H1 (cell line): Measurements from ENCODE around the gene CDT1.

Experiments used
- BACH1 ChIP-seq: IDR thresholded peaks from 2 replicates; pipeline ENCODE4 v1.6.1; 2012; ENCODE audit warnings: low read length, improper control_type of control experiment
- CBX8 ChIP-seq: fragments of 300-800, 300-1000 bp; sonication (generic); IDR thresholded peaks from 2 replicates; pipeline ENCODE4 v1.7.1; 2016; ENCODE audit warnings: low read depth, low read length, borderline replicate concordance
- CHD2 ChIP-seq: IDR thresholded peaks from 2 replicates; pipeline ENCODE4 v1.6.1; 2012; ENCODE audit warnings: low read length, improper control_type of control experiment
- CTBP2 ChIP-seq: IDR thresholded peaks from 2 replicates; pipeline ENCODE4 v1.7.0; 2011; ENCODE audit warnings: borderline replicate concordance, mild to moderate bottlenecking, moderate library complexity, mixed read lengths, low read length; ENCODE audit not compliant: insufficient read depth, insufficient read length
- CTCF ChIP-seq, 3 experiments: IDR thresholded peaks; 1 replicate in 2 of 3; 2 replicates in 1 of 3; pipeline versions ENCODE4 v1.5.1 to v1.6.1; 2011; ENCODE audit warnings: low read length in 3 of 3, mild to moderate bottlenecking in 3 of 3, inconsistent platforms in 2 of 3, low read depth in 1 of 3, moderate library complexity in 1 of 3; ENCODE audit not compliant: insufficient read depth in 1 of 3; ENCODE audit errors: control extremely low read depth in 1 of 3
- EGR1 ChIP-seq: IDR thresholded peaks from 2 replicates; pipeline ENCODE4 v1.6.1; 2011; ENCODE audit warnings: low read depth, low read length, borderline replicate concordance
- MAFK ChIP-seq: IDR thresholded peaks from 2 replicates; pipeline ENCODE4 v1.6.1; 2012; ENCODE audit warnings: low read depth, mild to moderate bottlenecking, improper control_type of control experiment, low read length
- NRF1 ChIP-seq: IDR thresholded peaks from 2 replicates; pipeline ENCODE4 v1.6.1; 2011; ENCODE audit warnings: mild to moderate bottlenecking, low read depth, low read length, improper control_type of control experiment
- POLR2A ChIP-seq, 2 experiments: IDR thresholded peaks; 1 replicate in 1 of 2; 2 replicates in 1 of 2; pipeline ENCODE4 v1.6.1; 2011; ENCODE audit warnings: low read depth in 2 of 2, low read length in 2 of 2, mild to moderate bottlenecking in 2 of 2; ENCODE audit errors: control extremely low read depth in 1 of 2
- RAD21 ChIP-seq, 2 experiments: IDR thresholded peaks in 1 of 2; conservative IDR thresholded peaks in 1 of 2; 2 replicates each; pipeline ENCODE4 v1.6.1; 2011; ENCODE audit warnings: low read depth in 2 of 2, low read length in 2 of 2, improper control_type of control experiment in 1 of 2, inconsistent platforms in 1 of 2, mild to moderate bottlenecking in 1 of 2, moderate library complexity in 1 of 2
- SRF ChIP-seq: IDR thresholded peaks from 2 replicates; pipeline ENCODE4 v1.6.1; 2011; ENCODE audit warnings: mild to moderate bottlenecking, low read depth, low read length, moderate library complexity
- SUZ12 ChIP-seq: fragments of 200-600 bp; sonication (generic); IDR thresholded peaks from 2 replicates; pipeline ENCODE4 v1.6.1; 2012; ENCODE audit warnings: mild to moderate bottlenecking, inconsistent platforms, low read length, moderate library complexity, mixed read lengths
- ZNF274 ChIP-seq: IDR thresholded peaks from 2 replicates; pipeline ENCODE4 v1.7.0; 2012; ENCODE audit warnings: low read length, borderline replicate concordance; ENCODE audit errors: extremely low read depth

- no peak for TF ChIP-seq ZNF274
- TF ChIP-seq POLR2A (IDR thresholded peaks at IDR 0.05; ENCODE audit: control extremely low read depth in 1 of 2, low read depth in 2 of 2, low read length in 2 of 2) = no peak
- no peak for TF ChIP-seq CTBP2
- TF ChIP-seq CTCF (IDR thresholded peaks at IDR 0.05; ENCODE audit: control extremely low read depth in 1 of 3, insufficient read depth in 1 of 3, low read depth in 1 of 3, low read length in 3 of 3) = no peak
- TF ChIP-seq MAFK = no peak
- TF ChIP-seq RAD21 (IDR thresholded peaks at IDR 0.05 in 1 of 2, conservative IDR thresholded peaks at IDR 0.05 in 1 of 2; ENCODE audit: low read depth in 2 of 2, low read length in 2 of 2) = no peak
- TF ChIP-seq SUZ12 = no peak
- TF ChIP-seq CBX8 = no peak
- no peak for TF ChIP-seq CHD2
- no peak for TF ChIP-seq NRF1
- TF ChIP-seq BACH1 = no peak
- TF ChIP-seq EGR1 = no peak
- no peak for TF ChIP-seq SRF
Observed at GRCh38 chr16:88798073-88798472, 5.5 kb upstream of the CDT1 start.
